ENCODE results near the gene ZFYVE28. TPM values are rescaled to one million over a fixed set of nuclear protein-coding genes. Genes with fewer than 3 reads are reported as not detected.

ZFYVE28 gene
- total RNA-seq, 4 donors from 2014 or later: 8.5 to 15.0 (median 11.7) TPM

DNA sequence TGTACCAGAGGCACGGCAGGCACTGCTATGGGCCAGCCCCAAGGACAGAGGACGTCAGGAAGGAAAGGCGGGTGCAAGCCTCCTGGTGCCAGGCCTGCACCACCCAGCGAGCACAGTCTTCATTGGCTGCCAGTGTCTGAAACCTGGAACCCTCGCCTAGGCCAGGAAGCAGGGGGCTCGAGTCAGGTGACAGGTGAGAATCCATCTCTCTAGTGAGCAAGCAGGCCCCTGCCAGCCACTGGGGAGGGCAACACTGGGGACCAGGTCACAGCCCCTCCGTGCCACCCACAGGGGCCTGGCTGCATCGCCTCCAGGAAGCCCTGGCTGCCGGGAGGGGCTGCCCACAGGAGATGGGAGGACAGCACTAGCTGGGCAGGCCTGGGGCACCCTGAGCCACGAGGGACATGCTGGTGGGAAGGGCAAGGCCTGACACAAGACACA is 169.6 kb downstream of the ZFYVE28 start:
- TF ChIP-seq, protein P1, sequence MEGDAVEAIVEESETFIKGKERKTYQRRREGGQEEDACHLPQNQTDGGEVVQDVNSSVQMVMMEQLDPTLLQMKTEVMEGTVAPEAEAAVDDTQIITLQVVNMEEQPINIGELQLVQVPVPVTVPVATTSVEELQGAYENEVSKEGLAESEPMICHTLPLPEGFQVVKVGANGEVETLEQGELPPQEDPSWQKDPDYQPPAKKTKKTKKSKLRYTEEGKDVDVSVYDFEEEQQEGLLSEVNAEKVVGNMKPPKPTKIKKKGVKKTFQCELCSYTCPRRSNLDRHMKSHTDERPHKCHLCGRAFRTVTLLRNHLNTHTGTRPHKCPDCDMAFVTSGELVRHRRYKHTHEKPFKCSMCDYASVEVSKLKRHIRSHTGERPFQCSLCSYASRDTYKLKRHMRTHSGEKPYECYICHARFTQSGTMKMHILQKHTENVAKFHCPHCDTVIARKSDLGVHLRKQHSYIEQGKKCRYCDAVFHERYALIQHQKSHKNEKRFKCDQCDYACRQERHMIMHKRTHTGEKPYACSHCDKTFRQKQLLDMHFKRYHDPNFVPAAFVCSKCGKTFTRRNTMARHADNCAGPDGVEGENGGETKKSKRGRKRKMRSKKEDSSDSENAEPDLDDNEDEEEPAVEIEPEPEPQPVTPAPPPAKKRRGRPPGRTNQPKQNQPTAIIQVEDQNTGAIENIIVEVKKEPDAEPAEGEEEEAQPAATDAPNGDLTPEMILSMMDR (IDR thresholded peaks at IDR 0.05; ENCODE audit: low read depth): no peak

DNA sequence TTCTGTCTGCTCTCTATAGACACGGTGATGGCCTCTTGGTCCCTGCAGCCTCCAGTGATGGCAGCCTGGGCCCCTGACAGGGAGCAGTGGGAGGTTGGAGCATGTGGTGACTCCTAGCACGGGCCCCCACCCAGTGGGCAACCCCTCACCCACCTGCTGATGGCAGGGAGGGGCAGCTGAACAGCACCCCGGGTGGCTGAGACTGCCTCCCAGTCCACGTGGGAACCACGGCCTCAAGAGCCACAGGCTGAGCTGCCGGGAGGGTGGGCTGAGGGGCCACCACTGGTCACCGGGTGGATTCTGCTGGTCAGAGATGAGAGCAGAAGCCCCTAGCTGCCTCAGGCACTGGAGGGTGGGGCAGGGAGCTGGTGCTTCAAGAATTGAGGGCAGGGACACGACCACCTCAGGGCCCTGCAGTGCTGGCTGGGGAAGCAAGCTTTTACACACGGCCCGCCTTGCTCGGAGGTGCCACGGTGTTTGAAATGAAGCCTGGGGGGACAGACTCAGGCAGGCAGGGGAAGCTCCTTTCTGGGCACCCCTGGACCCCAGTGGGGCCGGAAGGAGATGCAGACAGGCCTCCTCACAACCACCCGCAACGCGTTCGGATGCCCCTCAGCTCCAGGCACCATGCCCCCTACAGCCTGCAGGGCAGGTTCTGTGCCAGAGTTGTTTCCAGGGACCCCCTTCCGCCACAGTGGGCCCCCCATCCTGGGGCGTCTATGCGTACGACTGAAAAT is 170.2 kb downstream of the ZFYVE28 start:
- TF ChIP-seq, protein P1 (IDR thresholded peaks at IDR 0.05; ENCODE audit: low read depth): no peak

DNA sequence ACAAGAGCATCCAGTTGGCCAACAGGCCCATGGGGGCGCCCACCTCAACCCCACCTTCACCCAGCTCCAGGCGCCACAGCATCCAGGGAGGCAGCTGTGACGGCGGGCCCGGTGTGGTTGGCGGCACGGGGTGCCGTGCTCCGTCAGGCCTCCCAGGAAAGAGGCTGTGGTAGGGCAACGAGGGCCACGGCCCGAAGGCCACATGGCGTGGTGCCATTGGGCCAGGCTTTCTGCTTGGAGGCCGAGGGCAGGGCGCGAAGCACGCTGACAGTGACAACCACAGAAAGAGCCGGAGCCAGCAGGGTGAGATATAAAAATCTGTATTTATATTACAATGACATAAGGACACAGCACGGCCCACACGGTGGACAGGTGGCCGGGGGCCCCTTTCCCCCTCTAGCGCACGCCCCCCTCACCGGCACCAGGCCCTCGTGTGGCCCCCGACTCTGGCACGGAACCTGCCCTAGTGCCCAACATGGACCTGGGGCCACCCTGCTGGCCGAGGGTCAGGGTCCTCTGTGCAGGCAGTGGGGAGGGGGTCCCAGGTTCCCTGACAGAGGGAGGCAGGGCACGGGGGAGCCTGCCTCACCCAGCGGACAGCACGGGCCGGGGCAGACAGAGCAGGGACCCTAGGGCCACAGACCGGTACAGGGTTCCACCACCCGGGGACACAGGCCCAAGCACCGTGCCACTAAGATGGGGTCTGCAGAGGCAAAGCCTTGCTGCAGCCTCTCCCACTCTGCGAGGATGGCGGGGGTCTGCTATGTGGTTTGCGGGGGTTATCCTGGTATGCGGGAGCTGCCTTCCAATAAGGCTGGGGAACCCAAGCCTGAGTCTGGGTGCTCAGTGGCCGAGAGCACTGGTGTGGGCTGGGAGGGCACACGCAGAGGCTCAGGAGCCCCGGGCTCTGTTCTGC is 171.1 kb downstream of the ZFYVE28 start:
- TF ChIP-seq, protein P1 (IDR thresholded peaks at IDR 0.05; ENCODE audit: low read depth): no peak

DNA sequence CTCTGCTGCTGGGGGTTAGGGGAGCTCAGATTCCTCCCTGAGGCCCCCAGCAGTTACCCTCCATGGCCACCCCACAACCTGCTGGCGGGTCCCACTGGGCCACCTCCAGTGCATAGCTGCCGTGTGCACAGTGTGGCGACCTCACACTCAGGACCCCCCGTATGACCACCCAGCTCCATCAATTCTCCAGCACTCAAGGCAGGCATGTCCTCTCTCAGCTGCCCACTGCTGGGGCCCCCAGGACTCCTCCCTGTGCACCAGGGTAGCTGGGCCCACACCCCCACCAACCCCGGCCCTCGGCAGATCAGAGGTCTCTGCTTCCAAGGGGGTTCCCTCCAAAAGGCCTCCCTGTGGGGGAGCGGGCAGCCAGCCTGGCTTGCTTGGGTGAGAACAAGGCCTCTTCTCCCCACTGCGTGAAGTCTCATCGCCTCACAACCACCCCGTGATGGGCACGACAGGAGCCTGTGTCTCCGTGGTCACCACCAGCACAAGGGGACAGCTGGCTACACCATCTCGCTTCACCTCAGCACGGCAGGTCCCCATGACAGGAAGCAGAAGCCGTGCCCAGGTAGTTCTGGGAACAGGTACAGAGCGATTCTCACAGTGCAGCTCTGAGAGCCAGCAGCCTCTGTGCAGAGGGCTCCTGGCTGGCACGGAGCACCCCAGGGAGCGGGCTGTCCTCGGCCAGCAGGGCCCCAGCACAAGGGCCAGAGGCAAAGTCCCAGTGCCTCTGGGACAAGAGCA is 171.9 kb downstream of the ZFYVE28 start:
- TF ChIP-seq, protein P1 (IDR thresholded peaks at IDR 0.05; ENCODE audit: low read depth): no peak

DNA sequence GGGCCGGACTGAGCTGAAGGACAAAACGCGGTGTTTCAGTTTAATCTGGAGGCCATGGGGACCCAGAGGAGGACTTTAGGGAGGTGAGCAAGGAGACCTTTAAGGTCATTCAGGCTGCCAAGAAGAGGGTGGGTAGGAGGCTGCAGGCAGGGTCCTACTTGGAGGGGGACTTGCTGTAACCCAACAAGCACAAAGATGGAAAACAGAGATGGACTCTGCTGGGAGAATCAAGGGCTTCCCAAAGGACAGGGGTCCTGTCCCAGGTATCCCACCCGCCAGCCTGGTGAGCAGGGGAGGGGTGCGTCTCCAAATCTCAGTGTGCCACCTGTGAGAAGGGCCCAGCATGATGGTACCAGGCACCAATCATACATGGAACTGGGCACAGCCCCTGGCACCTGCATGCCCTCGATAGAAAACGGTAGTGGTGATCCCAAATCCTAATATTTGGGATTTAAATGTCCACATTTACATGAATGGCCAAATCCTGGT is 172.6 kb downstream of the ZFYVE28 start:
- TF ChIP-seq, protein P1 (IDR thresholded peaks at IDR 0.05; ENCODE audit: low read depth): no peak

DNA sequence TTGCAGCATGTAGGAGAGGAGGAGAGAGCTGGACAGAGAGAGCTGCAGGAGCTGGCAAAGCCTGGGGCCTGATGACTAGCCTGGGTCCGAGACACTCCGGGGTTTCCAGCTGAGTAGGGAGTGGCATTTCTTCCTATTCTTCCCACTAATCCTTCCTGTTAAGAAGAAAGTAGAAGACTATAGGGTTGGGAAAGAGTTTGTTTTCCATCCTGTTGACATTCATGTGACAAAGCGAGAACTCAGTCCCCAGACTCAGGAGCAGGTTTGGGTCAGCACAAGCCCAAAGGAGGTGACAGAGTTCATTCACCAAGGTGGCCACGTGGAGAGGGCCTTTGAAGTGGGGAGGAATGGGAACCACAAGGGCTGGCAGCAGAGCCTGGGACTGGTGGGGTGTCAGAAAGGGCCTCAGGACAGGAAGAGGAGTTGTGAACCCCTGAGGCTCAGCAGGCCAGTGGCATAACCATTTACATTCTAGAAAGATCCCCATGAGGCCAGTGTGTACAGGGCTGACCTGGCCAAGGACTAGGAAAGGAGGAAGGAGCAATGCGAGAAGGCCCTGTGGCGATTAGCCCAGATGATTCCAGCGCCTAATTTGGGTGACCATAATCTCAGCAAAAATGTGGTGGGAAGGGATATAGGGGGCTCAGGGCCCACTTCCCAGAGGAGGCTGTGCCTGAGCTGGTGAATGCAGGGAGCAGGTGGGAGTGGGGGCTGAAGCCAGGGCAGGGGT is 173.2 kb downstream of the ZFYVE28 start:
- TF ChIP-seq, protein P1 (IDR thresholded peaks at IDR 0.05; ENCODE audit: low read depth): no peak
